ENCODE results near the gene UBL3. TPM values are rescaled to one million over a fixed set of nuclear protein-coding genes. Genes with fewer than 3 reads are reported as not detected.

Gene UBL3
- total RNA-seq, 1 experiment from 2014 or later = 10.7 TPM

- H3K4me3 ChIP-seq (replicated peaks in 1 of 2; ENCODE audit: low read depth in 1 of 2, low read length in 2 of 2) = no peak overlapping the region
- H3K79me2 ChIP-seq (ENCODE audit: insufficient read depth, low read length) = no peaks in the 10 kb centered on the region
- no peaks in the 10 kb centered on the region for H4K20me1 ChIP-seq (ENCODE audit: insufficient read depth)
- H3K9me3 ChIP-seq (ENCODE audit: control insufficient read depth in 1 of 2, insufficient read depth in 1 of 2, low read depth in 1 of 2, low read length in 2 of 2) = no peaks in the 10 kb centered on the region
- intact Hi-C loops (cut with micrococcal nuclease) = no loop called here
- H3K36me3 ChIP-seq (ENCODE audit: control insufficient read depth in 1 of 2, insufficient read depth in 2 of 2, low read length in 2 of 2) = no peaks in the 10 kb centered on the region
- H3K9me2 ChIP-seq (ENCODE audit: insufficient read depth) = no peaks in the 10 kb centered on the region
- H3K27ac ChIP-seq (ENCODE audit: low read depth, low read length) = no peak overlapping the region
- DNase-seq (ENCODE audit: low read depth, low spot score) = no peak
- no peak overlapping the region for H3K9ac ChIP-seq (ENCODE audit: low read length)
- no peaks in the 10 kb centered on the region for H3K4me1 ChIP-seq (ENCODE audit: control insufficient read depth in 1 of 2, insufficient read depth in 2 of 2, low read length in 2 of 2)
- POLR2A ChIA-PET = no interaction called here
- no peak for TF ChIP-seq ZFX (IDR thresholded peaks at IDR 0.05)
- TF ChIP-seq, protein P1, sequence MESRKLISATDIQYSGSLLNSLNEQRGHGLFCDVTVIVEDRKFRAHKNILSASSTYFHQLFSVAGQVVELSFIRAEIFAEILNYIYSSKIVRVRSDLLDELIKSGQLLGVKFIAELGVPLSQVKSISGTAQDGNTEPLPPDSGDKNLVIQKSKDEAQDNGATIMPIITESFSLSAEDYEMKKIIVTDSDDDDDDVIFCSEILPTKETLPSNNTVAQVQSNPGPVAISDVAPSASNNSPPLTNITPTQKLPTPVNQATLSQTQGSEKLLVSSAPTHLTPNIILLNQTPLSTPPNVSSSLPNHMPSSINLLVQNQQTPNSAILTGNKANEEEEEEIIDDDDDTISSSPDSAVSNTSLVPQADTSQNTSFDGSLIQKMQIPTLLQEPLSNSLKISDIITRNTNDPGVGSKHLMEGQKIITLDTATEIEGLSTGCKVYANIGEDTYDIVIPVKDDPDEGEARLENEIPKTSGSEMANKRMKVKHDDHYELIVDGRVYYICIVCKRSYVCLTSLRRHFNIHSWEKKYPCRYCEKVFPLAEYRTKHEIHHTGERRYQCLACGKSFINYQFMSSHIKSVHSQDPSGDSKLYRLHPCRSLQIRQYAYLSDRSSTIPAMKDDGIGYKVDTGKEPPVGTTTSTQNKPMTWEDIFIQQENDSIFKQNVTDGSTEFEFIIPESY (IDR thresholded peaks at IDR 0.05; ENCODE audit: extremely low read depth, insufficient replicate concordance, low read length) = no peak
- TF ChIP-seq SIN3A (IDR thresholded peaks at IDR 0.05; ENCODE audit: low read depth) = no peak
- no peak for TF ChIP-seq EZH2 (IDR thresholded peaks at IDR 0.05)
- TF ChIP-seq TCF7L2 (IDR thresholded peaks at IDR 0.05; ENCODE audit: borderline replicate concordance, extremely low read depth, insufficient read depth, insufficient read length) = no peak
- TF ChIP-seq SP1 (IDR thresholded peaks at IDR 0.05; ENCODE audit: low read depth) = no peak
- BruUV-seq (replicated peaks) = no TSS peak
- no peak overlapping the region for H2AFZ ChIP-seq (ENCODE audit: low read depth, low read length, poor library complexity, severe bottlenecking)
- H3K4me2 ChIP-seq (ENCODE audit: low read length) = no peak overlapping the region
- H3K27me3 ChIP-seq (ENCODE audit: insufficient read depth, low read length) = no peaks in the 10 kb centered on the region
- no peak for ATAC-seq
- CTCF ChIA-PET = no interaction called here
- RAD21 ChIA-PET (ENCODE audit: low non-redundant PET in 1 of 2, low total read pairs in 2 of 2, uncharacterized antibody in 2 of 2, unreplicated experiment in 2 of 2) = no interaction called here
Measured at GRCh38 chr13:29859971-29860370, 9.6 kb upstream of the UBL3 start.

GRCh38 chr13:29858667-29859066 lies 8.2 kb upstream of the UBL3 start:
- Histone ChIP-seq H3K4me1 (ENCODE audit: control insufficient read depth in 1 of 2, insufficient read depth in 2 of 2, low read length in 2 of 2) (no peaks in the 10 kb centered on the region), H3K9me3 (ENCODE audit: control insufficient read depth in 1 of 2, insufficient read depth in 1 of 2, low read depth in 1 of 2, low read length in 2 of 2) (no peaks in the 10 kb centered on the region), H3K79me2 (ENCODE audit: insufficient read depth, low read length) (no peaks in the 10 kb centered on the region), H3K36me3 (ENCODE audit: control insufficient read depth in 1 of 2, insufficient read depth in 2 of 2, low read length in 2 of 2) (no peaks in the 10 kb centered on the region), H3K27ac (ENCODE audit: low read depth, low read length) (no peak overlapping the region), H4K20me1 (ENCODE audit: insufficient read depth) (no peaks in the 10 kb centered on the region), H3K27me3 (ENCODE audit: insufficient read depth, low read length) (no peaks in the 10 kb centered on the region), H3K4me3 (replicated peaks in 1 of 2; ENCODE audit: low read depth in 1 of 2, low read length in 2 of 2) (no peak overlapping the region), H3K4me2 (ENCODE audit: low read length) (no peak overlapping the region), H2AFZ (ENCODE audit: low read depth, low read length, poor library complexity, severe bottlenecking) (no peak overlapping the region), H3K9ac (ENCODE audit: low read length) (no peak overlapping the region), H3K9me2 (ENCODE audit: insufficient read depth) (no peaks in the 10 kb centered on the region)
- ATAC-seq (no peak), DNase-seq (ENCODE audit: low read depth, low spot score) (no peak)
- intact Hi-C loops (cut with micrococcal nuclease) = no loop called here
- no TSS peak for BruUV-seq (replicated peaks)
- POLR2A ChIA-PET = no interaction called here
- RAD21 ChIA-PET (ENCODE audit: low non-redundant PET in 1 of 2, low total read pairs in 2 of 2, uncharacterized antibody in 2 of 2, unreplicated experiment in 2 of 2) = no interaction called here
- CTCF ChIA-PET = no interaction called here
- TF ChIP-seq, protein P2, sequence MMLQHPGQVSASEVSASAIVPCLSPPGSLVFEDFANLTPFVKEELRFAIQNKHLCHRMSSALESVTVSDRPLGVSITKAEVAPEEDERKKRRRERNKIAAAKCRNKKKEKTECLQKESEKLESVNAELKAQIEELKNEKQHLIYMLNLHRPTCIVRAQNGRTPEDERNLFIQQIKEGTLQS (IDR thresholded peaks at IDR 0.05) = no peak
- TF ChIP-seq, protein P3, sequence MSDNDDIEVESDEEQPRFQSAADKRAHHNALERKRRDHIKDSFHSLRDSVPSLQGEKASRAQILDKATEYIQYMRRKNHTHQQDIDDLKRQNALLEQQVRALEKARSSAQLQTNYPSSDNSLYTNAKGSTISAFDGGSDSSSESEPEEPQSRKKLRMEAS (IDR thresholded peaks at IDR 0.05) = no peak
- TF ChIP-seq POLR2AphosphoS5 (IDR thresholded peaks at IDR 0.05; ENCODE audit: low read depth, low read length) (no peak), SRF (IDR thresholded peaks at IDR 0.05; ENCODE audit: low read depth) (no peak), CEBPB (IDR thresholded peaks at IDR 0.05; ENCODE audit: low read depth) (no peak)
- TF ChIP-seq, protein P4, sequence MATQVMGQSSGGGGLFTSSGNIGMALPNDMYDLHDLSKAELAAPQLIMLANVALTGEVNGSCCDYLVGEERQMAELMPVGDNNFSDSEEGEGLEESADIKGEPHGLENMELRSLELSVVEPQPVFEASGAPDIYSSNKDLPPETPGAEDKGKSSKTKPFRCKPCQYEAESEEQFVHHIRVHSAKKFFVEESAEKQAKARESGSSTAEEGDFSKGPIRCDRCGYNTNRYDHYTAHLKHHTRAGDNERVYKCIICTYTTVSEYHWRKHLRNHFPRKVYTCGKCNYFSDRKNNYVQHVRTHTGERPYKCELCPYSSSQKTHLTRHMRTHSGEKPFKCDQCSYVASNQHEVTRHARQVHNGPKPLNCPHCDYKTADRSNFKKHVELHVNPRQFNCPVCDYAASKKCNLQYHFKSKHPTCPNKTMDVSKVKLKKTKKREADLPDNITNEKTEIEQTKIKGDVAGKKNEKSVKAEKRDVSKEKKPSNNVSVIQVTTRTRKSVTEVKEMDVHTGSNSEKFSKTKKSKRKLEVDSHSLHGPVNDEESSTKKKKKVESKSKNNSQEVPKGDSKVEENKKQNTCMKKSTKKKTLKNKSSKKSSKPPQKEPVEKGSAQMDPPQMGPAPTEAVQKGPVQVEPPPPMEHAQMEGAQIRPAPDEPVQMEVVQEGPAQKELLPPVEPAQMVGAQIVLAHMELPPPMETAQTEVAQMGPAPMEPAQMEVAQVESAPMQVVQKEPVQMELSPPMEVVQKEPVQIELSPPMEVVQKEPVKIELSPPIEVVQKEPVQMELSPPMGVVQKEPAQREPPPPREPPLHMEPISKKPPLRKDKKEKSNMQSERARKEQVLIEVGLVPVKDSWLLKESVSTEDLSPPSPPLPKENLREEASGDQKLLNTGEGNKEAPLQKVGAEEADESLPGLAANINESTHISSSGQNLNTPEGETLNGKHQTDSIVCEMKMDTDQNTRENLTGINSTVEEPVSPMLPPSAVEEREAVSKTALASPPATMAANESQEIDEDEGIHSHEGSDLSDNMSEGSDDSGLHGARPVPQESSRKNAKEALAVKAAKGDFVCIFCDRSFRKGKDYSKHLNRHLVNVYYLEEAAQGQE (IDR thresholded peaks at IDR 0.05; ENCODE audit: low read depth) = no peak
- TF ChIP-seq, protein P1 (IDR thresholded peaks at IDR 0.05; ENCODE audit: extremely low read depth, insufficient replicate concordance, low read length) = no peak
